ENCODE results near the gene GHITM.

The GHITM gene

DNA sequence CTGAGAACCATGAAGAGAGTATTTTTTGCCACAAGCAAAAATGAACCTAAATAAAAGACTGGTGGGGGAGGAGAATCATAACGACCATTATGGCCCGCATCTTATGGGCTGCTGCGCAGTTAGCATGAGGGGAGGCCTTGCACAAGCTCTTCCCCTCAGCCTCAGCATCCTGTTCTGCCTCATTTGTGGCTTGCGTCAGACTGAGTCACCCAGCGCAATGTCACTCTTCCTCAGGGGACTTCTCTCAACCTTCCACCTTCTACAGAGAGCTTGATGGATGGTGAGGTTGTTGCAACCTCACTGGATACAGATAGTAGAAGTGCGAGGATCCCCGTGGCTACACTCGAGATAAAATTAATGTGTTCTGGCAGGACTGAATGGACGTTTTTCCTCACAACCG lies 17.5 kb downstream of the GHITM start:
- TF ChIP-seq, protein P1, sequence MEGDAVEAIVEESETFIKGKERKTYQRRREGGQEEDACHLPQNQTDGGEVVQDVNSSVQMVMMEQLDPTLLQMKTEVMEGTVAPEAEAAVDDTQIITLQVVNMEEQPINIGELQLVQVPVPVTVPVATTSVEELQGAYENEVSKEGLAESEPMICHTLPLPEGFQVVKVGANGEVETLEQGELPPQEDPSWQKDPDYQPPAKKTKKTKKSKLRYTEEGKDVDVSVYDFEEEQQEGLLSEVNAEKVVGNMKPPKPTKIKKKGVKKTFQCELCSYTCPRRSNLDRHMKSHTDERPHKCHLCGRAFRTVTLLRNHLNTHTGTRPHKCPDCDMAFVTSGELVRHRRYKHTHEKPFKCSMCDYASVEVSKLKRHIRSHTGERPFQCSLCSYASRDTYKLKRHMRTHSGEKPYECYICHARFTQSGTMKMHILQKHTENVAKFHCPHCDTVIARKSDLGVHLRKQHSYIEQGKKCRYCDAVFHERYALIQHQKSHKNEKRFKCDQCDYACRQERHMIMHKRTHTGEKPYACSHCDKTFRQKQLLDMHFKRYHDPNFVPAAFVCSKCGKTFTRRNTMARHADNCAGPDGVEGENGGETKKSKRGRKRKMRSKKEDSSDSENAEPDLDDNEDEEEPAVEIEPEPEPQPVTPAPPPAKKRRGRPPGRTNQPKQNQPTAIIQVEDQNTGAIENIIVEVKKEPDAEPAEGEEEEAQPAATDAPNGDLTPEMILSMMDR (IDR thresholded peaks at IDR 0.05; ENCODE audit: poor library complexity, severe bottlenecking), result no peak
- no peak overlapping the region for H3K4me3 ChIP-seq (ENCODE audit: severe bottlenecking)
- H3K27me3 ChIP-seq (ENCODE audit: insufficient read depth, poor library complexity, severe bottlenecking), result no peaks in the 10 kb centered on the region
- no peaks in the 10 kb centered on the region for H3K4me1 ChIP-seq (ENCODE audit: insufficient read depth, poor library complexity, severe bottlenecking)
- ATAC-seq (ENCODE audit: low read depth) (peak; percentile 50; the same call in 1 of the 3 replicates), DNase-seq (ENCODE audit: low spot score) (no peak)
- H3K9me3 ChIP-seq (ENCODE audit: severe bottlenecking), result no peaks in the 10 kb centered on the region
- peaks cover 33% of the 10 kb centered on the region for H3K36me3 ChIP-seq (ENCODE audit: low read depth)
- no peak overlapping the region for H3K27ac ChIP-seq (ENCODE audit: poor library complexity, severe bottlenecking)

DNA sequence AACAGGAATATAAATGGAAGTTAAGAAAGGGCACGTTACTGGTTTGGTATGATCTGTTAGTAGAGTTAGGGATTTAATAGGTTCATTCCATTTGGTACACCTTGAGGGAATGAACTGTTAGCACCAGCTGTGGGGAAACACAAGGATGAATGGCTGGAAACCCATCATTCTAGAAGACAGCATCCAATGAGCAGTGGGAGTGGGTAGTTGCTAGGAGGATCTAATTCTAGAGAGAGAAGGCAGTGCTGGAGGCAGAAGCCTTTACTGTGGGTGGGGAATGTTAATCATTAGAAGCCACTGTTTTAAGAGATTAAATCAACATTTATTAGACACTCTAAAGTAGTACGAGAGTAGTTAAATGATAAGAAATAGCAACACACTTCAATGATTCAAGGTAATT lies 18.8 kb downstream of the GHITM start:
- Histone ChIP-seq H3K27ac (ENCODE audit: poor library complexity, severe bottlenecking) (no peak overlapping the region), H3K9me3 (ENCODE audit: severe bottlenecking) (no peaks in the 10 kb centered on the region), H3K36me3 (ENCODE audit: low read depth) (peaks cover 20% of the 10 kb centered on the region), H3K4me1 (ENCODE audit: insufficient read depth, poor library complexity, severe bottlenecking) (no peaks in the 10 kb centered on the region), H3K4me3 (ENCODE audit: severe bottlenecking) (no peak overlapping the region), H3K27me3 (ENCODE audit: insufficient read depth, poor library complexity, severe bottlenecking) (no peaks in the 10 kb centered on the region)
- ATAC-seq (ENCODE audit: low read depth) (no peak), DNase-seq (ENCODE audit: low spot score) (no peak)
- TF ChIP-seq, protein P1 (IDR thresholded peaks at IDR 0.05; ENCODE audit: poor library complexity, severe bottlenecking), result no peak

DNA sequence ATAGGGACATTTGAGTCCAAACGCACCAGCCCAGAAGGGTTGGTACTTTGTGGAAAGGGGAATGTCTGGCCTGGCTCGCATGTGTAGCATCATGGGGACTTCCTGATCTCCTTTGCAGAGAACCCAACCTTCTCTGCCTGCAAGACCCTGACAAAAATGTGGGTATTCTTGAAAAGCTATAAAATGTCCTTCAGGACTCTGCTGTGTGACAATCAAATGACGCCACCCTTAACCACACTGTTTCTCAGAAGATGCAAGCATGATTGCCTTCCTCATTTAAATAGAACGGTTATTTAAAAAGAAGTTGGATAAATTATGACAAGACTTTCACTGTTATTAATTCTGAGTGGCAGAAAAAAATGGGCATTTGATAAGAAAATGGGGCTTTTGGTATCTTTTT lies 19.2 kb downstream of the GHITM start:
- DNase-seq (ENCODE audit: low spot score), result no peak

DNA sequence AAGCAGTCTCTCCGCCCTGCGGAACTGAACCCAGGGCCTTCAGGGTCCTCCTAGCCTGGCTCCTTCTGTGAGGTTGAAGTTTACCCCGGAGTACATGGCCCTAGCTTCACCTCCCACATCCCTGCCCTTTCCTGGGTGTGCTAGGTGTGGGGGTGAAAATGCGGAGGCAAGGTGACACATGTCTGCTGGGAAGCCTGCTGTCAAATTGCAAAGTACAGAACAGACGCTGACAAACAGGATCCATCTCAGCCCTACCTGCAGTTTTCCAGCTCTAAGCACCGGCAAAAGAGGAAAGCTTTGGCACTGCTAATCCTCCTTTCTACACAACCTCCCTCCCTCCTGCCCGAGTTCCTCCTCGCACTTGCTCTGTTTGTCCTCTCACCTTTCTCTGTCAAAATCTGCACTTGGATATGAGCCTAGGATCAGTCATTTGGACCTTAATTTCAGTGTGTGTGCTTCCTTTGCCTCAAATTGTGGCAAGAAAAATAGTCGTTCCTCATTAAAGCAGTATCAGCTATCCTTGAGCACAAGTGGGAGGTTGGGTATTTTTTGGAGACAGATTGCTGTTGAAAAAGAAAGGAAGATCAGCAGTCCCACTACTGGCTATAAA lies 19.9 kb downstream of the GHITM start:
- Histone ChIP-seq H3K9me3 (ENCODE audit: severe bottlenecking) (no peaks in the 10 kb centered on the region), H3K4me3 (ENCODE audit: severe bottlenecking) (no peak overlapping the region), H3K4me1 (ENCODE audit: insufficient read depth, poor library complexity, severe bottlenecking) (no peaks in the 10 kb centered on the region), H3K36me3 (ENCODE audit: low read depth) (peaks cover 9% of the 10 kb centered on the region), H3K27ac (ENCODE audit: poor library complexity, severe bottlenecking) (no peak overlapping the region), H3K27me3 (ENCODE audit: insufficient read depth, poor library complexity, severe bottlenecking) (no peaks in the 10 kb centered on the region)
- TF ChIP-seq, protein P1 (IDR thresholded peaks at IDR 0.05; ENCODE audit: poor library complexity, severe bottlenecking), result no peak
- ATAC-seq (ENCODE audit: low read depth) (no peak), DNase-seq (ENCODE audit: low spot score) (no peak)

More for the DNA sequence above, 19.2 kb downstream of the GHITM start:
- Histone ChIP-seq H3K27ac (ENCODE audit: poor library complexity, severe bottlenecking) (no peak overlapping the region), H3K4me3 (ENCODE audit: severe bottlenecking) (no peak overlapping the region), H3K9me3 (ENCODE audit: severe bottlenecking) (no peaks in the 10 kb centered on the region), H3K36me3 (ENCODE audit: low read depth) (peaks cover 15% of the 10 kb centered on the region), H3K27me3 (ENCODE audit: insufficient read depth, poor library complexity, severe bottlenecking) (no peaks in the 10 kb centered on the region), H3K4me1 (ENCODE audit: insufficient read depth, poor library complexity, severe bottlenecking) (no peaks in the 10 kb centered on the region)
- ATAC-seq (ENCODE audit: low read depth), result no peak
- TF ChIP-seq, protein P1 (IDR thresholded peaks at IDR 0.05; ENCODE audit: poor library complexity, severe bottlenecking), result no peak

DNA sequence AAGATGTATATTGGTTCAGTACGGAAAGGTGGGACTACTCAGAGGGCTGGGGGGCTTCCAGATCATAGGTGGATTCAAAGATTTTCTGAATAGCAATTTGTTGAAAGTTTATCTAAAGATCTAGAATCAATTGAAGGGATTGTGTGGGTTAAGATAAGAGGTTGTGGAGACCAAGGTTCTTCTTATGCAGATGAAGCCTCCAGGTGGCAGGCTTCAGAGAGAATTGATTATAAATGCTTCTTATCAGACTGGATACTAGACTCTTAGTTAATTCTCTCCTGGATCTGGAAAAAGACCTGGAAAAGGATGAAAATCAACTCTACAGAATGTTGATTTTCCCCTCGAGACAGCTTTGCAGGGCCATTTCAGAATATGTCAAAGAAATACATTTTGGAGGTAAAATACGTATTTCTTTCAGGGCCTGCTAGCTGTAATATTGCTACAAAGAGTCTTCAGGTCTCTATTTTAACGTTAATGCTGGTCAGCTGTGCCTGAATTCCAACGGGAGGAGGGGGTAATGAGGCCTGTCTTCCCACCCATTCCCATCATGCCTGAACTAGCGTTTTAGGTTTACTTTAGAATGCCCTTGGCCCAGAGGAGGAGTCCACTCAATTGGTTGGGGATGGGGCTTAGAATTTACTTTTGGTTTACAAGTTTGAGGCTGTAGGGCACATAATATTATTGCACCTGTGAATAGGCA lies 21.5 kb downstream of the GHITM start:
- TF ChIP-seq, protein P1 (IDR thresholded peaks at IDR 0.05; ENCODE audit: poor library complexity, severe bottlenecking), result peak; percentile 32
- no peak for ATAC-seq (ENCODE audit: low read depth)

More for the DNA sequence above, 21.5 kb downstream of the GHITM start:
- no peaks in the 10 kb centered on the region for H3K9me3 ChIP-seq (ENCODE audit: severe bottlenecking)
- H3K4me1 ChIP-seq (ENCODE audit: insufficient read depth, poor library complexity, severe bottlenecking), result no peaks in the 10 kb centered on the region
- DNase-seq (ENCODE audit: low spot score), result no peak
- no peaks in the 10 kb centered on the region for H3K27me3 ChIP-seq (ENCODE audit: insufficient read depth, poor library complexity, severe bottlenecking)
- H3K36me3 ChIP-seq (ENCODE audit: low read depth), result no peaks in the 10 kb centered on the region
- no peak overlapping the region for H3K4me3 ChIP-seq (ENCODE audit: severe bottlenecking)
- H3K27ac ChIP-seq (ENCODE audit: poor library complexity, severe bottlenecking), result no peak overlapping the region
